Superior temporal gyrus (tissue), 1 donor: ENCODE data around the gene RPGR.

ENCODE experiments used
- DNase-seq: peaks from one replicate; pipeline ENCODE4 v3.0.0-alpha.2; 2016; ENCODE audit errors: extremely low spot score

RPGR gene

DNA sequence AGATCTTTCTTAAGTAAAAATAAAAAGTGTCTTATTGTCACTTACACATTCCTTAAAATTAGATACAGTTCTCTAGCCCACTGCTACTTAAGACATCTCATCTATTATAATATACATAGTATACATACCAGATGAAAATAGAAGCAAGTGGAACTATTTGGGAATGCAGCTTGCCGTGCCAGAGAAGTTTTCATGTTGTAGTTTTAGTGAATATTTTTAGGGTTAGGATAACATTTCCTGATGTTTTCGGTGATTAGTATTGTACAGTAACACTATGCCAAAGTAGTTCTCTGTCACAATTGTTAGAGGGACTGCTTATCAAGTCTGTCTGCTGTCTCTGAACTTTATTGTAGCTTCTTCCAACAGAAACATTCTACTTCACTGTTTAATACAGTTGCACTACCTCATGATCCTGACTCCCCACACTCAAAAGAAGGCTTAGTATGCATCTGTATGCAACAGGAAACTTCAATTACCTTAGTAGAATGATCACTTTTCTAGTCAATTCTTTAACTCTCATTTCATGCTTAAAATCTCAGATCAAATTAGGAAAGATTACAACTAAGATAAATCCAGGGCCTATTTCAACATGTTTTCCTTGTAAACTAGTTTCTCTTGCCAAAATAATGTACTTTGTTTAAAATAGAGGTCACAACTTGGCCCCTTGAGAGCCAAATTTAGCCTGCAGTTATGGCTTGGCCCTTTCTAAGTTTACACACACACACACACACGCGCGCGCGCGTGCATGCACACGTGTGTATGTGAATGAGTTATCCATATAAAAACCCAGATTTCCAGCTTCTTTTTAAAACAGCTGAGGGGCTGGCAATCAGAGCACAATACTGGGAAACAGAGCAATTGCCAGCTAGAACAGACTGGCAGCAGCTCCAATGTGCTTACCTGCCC is 64.3 kb downstream of the RPGR start:
- no peak for DNase-seq

DNA sequence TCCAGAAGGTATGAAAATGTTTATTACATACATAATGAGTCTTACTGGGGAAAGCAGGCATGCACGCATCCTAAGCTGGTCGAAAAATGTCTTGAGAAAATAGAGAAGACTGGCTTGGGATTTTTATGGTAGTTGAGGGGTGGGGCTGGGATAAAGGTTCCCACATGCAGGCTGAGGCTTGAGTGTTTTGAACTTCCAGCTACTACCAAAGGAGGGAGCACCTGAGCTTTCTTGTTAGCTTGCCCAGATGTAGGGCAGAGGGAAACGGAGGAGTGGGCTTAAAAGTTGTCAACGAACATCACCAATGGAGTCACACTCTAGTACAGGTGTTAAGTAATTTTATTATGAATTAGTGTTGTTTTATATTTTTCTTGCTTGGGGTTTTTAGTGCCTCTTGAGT is 67.1 kb downstream of the RPGR start:
- no peak for DNase-seq

DNA sequence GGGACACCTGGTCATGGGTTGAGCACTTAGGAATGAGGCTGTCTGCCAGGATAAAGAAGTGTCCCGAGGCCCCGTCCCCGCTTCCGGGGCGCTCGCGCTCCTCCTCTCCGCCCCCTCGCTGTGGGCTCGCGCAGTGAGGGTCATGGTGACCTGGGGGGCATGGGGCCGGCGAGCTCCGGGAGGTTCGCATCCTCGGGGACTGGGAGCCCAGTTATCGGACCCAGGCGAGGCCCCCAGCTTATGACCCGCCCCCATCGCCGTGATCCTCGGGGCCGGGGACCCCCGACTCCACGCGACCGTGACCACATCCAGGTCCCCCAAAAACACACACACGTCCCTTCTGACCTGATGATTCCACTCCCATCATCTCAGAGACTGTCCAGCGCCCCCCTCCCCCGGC is 71.3 kb downstream of the RPGR start:
- DNase-seq = no peak

DNA sequence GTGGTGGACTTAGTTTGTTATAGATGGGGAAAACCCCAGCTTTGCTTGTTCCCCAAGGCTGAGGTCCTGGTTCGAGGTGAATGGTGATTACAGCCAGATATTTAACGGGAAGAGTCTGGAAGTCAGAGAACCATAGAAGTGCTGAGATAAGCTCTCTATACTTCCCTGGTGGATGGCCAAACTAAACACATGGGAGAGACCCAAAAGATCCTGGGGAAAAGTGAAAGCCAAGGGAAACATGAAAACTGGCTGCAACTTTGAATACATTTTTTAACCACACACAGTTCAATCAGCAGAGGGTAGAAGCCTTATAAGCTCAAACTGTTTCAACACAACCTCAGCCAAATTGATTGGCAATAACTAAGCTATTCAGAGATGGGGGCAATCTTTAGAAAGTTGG is 77.3 kb downstream of the RPGR start:
- no peak for DNase-seq

DNA sequence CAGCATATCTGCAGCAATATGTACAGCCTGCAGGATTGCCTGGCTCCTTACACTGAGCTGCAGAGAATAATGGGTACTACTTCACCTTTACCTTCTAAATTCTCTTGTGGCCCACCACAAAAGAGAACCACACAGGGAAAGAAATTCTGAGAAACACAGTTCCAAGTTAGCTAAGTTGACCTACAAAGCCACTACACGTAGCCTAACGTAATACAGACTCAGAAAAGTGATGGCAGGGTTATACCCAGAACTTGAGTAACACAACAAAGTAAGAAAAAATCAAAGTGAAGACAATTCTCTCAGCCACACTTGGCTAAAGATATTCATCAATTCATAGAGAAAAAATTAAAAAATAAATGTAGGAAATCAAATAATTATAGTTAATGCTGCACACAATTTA is 80.3 kb downstream of the RPGR start:
- DNase-seq = no peak

DNA sequence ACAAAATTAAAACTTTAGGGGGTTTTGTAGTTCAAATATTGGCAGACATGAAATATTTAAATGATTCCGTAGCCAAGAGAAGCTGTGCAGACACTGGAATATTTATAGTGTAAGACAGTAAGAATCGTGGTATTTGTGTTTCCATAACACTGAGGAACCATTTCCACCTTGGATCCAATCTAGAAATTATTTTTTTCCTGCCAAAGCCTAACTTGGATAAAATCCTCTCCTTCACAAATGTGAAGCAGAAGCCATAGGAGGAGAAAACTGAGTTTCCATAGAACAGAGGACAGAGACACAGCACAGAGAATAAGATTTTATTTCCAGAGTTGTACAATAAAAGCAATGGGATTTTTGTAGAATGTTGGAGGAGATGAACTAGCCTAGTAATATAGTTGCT is 86.8 kb downstream of the RPGR start:
- no peak for DNase-seq

DNA sequence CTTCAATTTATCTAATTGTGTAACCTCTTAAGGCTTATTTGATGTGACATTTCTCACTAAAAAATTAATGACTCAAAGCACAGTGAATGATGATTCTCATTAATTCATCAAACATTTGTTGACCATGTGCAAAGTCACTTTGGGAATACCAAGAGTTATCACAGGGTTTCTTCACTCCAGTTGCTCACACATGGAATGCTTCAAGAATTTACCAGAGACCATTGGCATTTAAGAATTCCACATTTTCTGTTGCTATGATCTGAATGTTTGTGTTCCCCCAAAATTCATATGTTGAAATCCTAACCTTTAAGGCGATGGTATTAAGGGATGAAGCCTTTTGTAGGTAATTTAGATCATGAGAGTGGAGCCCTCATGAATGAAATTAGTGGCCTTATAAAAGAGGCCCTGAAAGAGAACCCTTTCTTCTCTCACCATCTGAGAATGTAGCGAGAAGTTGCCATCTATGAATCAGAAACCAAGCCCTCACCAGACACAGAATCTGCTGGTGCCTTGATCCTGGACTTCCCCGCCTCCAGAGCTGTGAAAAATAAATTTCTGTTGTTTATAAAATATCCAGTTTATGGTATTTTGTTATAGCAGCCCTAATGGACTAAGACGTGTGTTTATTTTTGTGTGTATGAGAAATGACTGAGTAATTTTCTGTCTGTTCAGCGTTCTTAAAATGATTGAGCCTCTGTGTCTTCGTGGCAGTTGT is 90.3 kb downstream of the RPGR start:
- no peak for DNase-seq

DNA sequence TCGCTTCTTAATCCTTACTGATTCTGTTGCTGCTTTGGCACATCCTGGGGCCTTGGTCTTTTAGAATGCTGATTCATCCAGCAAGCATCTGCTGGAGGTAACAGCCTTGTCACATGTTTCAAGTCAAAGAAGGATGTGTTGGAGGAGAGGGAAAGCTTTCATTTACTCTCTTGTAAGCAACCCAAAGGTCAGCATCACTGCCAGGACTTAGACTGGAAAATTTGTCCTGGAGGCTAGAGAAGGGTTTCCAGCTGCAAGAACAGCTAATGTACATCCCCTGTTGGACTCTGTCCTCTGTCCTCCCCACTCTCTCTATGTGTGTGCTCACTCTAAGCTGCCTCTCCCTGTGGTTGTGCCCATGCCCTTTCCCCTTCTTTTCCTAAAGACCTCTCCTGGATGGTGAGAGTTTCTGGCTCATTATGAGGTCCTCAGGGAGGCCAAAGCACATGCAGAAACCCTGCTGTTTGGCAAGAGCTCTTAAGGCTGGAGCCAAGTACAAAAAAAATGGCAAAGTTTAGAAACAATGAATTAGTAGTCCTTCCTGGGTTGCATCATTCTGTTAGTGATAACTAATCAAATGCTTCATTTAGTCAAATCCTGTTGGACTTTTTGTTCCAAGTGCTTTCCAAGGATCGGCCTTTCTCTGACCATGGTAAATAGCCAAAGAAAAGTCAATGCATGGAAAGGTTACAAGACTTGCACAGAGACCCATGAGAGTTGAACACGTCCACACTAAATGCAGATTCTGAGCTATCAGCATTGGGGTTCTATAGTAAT is 93.2 kb downstream of the RPGR start:
- no peak for DNase-seq

DNA sequence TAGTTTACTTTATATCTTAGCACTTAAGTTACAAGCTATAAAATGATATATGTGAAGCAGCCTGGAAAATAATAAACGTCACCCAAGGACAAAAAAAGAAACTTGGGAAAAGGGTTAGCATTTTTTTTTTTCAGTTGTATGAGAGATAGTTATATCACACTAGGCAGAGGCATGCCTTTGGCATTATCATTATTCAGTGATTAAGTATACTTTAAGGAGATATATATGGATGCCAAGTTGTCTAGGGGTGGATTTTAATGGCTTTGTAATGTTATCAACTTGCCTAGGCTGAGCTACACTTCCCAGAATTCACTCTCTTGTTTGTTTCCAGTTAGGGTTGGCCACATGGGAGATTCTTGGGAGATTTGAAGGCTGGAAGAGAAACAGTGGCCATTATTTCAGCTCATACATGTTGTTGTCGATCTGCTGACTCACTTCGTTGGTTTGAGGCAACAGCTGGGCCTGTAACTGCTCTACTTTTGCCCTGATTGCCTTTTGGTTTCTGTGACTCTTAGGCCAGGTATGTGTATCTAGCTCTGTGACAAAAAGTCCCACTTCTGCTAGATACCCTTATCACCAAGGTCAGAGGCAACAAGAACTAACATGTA is 95.1 kb downstream of the RPGR start:
- no peak for DNase-seq

DNA sequence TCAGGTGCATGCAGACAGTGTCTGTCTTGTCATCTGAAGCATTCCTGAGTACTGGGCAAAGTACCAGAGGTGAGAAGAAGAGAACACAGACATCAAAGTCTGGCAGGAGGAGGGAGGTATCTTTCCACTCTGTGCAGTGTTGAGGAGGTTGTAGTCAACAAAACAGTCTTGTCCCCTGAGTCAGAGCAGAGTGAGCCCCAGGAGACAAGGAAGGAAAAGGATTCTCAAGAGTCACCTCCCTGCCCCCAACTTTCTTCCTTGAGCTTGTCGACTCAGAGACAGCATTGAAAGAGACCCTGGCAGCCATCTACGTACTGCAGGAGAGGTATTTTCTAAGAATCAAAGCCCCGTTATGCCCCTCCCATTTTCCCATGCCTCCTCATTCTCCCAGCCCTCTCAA is 102.2 kb downstream of the RPGR start:
- no peak for DNase-seq

DNA sequence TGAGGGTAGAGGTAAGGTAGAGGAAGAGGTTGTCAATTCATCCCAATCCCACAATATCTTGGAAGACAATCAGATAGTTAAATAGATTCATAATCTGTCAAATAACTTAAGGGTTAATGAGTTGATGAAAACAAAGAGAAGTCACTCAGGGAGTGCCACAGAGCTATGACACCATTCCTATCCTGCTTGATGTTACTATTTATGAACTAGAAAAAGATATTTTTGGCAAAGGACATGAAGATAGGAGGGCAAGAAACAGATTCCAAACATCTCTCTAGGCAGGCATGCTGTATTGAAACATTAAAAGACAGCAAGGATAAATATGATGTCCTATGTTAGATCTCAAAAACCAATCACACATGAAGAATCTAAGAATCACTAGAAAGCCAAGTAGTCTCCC is 103.1 kb downstream of the RPGR start:
- no peak for DNase-seq

DNA sequence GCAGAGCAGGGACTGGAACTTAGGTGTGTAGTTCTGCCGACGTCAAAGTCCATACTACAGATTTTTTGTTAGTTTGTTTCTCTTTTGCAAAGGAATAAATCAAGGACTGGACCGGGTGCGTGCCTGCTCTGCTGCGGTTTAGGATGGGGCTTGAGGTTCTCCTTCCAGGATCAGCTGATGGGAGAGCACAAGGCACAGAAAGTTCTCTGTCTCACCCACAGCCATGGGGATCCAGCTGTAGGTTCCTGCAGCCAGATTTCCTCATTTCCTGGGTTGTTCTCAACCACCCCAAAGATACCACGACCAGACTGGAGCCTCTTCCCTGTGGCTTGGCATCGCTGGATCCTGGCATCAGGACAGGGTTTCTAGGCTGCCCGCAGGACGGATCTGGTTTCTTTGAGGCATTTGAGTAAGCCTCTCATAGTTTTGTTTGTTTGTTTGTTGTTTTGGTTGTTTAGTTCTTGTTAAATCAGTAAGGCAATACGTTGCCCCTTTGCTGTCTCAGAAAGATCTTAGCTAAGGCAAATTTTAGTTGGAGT is 105.8 kb downstream of the RPGR start:
- DNase-seq = no peak

DNA sequence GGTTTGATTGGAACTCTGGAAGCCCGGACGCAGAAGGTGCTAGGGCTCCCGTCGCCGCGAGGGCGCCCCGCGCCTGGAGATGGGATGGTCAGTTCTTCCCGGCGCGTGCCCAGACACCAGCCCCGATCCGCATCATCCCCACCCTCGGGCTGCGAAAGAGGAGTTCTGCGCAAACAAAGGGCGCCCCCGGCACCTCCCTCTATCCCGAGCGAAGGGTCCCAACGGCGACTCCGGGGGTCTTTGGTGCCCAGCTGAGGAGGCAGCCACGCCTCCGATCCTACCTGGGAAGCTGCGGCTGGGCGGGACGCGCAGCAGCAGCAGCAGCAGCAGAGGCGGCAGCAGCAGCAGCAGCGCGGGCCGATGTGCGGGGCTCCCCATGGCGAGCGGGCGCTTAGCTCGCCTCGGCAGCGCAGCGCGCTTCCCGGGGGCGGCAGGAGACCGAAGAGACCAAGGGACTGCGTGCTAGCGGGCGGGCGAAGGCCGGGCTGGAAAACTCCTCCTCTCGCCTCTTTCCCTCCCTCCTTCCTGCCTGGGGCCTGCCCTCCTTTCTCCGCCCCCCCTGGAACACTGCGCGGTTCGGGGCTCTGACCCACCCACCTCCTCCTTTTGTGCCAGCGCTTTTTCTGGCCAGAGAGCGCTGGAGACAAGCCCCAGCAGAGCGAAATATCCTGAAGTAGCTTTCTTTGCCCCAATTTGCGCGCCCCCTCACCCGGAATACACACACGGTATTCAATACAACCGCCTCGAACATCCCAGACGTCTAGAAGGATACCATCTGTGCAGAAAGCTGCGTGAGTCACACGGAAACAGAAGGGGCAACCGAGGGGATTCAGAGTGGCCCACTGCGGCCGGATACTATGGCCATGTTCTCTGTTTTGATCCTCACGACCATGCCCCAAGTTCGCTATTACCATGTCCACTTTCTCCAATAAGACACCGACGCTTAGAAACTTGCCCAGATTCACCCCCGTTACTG is 106.6 kb downstream of the RPGR start, which contains the start of gene SRPX:
SRPX (minus strand) TSS at position 457 of the 976 bp plus-strand sequence; CDS start at position 378, 79 bp downstream.
- no peak for DNase-seq

DNA sequence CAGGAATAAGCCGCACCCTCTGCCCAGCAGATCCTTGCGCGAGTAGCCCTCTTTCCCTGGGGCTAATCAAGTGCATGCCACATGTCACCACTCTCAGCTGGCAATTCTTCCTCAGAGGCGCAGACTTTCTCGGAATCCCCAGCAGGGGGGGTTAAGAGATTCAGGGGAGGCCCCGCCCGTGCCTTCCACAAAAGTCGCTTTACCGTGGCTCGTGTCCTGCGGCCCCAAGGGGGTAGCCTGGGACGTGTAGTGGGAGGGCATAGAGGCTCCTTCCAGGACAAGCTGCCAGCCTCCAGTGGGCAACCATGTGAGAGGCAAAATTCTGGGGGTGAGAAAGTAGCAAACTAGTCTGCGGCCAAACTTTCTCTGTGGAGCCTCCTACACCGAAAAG is 107.3 kb downstream of the RPGR start:
- no peak for DNase-seq
